A549 (cell line): ENCODE results near the gene KIF1A.

Experiments
- SMC3 ChIP-seq: fragments of >200 bp; sonication (Bioruptor Twin); formaldehyde crosslinking; IDR thresholded peaks from 3 replicates; pipeline ENCODE4 v1.6.1; 2018; ENCODE audit warnings: inconsistent platforms
- TF ChIP-seq, protein P1 (sequence below): fragments of >200 bp; sonication (Bioruptor Twin); formaldehyde crosslinking; IDR thresholded peaks from 3 replicates; pipeline ENCODE4 v1.5.1; 2016

DNA sequence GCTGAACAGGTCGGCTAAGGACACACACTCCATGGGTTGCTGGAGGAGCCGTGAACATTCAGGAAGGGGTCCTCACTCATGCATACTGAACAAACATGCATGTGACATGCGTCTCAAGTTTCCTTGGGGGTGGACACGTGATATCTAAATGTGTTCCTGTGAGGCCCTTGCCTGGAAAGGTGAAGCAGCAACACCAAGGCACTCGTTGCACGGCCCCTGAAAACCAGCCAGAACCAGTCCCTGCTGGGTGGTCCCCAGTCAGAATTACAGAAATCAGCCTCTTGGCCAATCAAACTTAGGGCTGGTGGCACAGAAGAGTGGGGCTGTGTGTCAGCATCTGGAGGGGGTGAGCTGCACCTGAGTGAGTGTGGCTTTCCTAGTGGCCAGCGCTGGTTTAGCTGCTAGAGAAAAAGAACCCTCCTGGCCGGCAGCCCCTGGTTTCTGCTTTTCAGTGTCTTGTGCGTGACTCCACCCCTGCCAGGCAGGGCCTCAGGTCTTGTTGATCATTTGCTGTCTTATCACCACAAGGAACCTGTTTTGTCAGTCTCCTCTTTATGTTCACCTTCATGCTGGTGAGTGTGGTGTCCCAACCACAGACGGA is 134.1 kb downstream of the KIF1A start:
- no peak for TF ChIP-seq SMC3
- TF ChIP-seq, protein P1, sequence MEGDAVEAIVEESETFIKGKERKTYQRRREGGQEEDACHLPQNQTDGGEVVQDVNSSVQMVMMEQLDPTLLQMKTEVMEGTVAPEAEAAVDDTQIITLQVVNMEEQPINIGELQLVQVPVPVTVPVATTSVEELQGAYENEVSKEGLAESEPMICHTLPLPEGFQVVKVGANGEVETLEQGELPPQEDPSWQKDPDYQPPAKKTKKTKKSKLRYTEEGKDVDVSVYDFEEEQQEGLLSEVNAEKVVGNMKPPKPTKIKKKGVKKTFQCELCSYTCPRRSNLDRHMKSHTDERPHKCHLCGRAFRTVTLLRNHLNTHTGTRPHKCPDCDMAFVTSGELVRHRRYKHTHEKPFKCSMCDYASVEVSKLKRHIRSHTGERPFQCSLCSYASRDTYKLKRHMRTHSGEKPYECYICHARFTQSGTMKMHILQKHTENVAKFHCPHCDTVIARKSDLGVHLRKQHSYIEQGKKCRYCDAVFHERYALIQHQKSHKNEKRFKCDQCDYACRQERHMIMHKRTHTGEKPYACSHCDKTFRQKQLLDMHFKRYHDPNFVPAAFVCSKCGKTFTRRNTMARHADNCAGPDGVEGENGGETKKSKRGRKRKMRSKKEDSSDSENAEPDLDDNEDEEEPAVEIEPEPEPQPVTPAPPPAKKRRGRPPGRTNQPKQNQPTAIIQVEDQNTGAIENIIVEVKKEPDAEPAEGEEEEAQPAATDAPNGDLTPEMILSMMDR = no peak
